Measurements from ENCODE around the gene ZBTB7B.

GRCh38 chr1:155035936-155036335 is 33.3 kb downstream of the ZBTB7B start:
- TF ChIP-seq GATA2 (IDR thresholded peaks at IDR 0.05; ENCODE audit: low read depth, low read length), result no peak
- TF ChIP-seq GATA3 (IDR thresholded peaks at IDR 0.05; ENCODE audit: low read depth, low read length), result no peak

All from SH-SY5Y (cell line).